MCF 10A (cell line): ENCODE data around the gene MAGI1. TPM values are rescaled to one million over a fixed set of nuclear protein-coding genes. Genes with fewer than 3 reads are reported as not detected.

Experiments used
- Bru-seq: library from RNA; stranded (reverse); fragments of 400-500 nt; gene quantifications from one replicate; lab custom pipeline; 2021; lab: Mats Ljungman, UMichigan
- BruChase-seq, 2 experiments: library from RNA; stranded (reverse); fragments of 400-500 nt; gene quantifications; one replicate each; lab custom pipeline; 2021; lab: Mats Ljungman, UMichigan
- BruUV-seq: library from RNA; stranded (reverse); fragments of 400-500 nt; replicated peaks from 2 replicates; lab custom pipeline; 2021; lab: Mats Ljungman, UMichigan
- CTCF ChIA-PET: fragments of 300-600 bp; sonication (Branson Sonifier 250); formaldehyde crosslinking; extraction: SDS; loops from one replicate; lab custom pipeline; 2021; ENCODE audit warnings: antibody characterized with exemption, inconsistent platforms; lab: Yijun Ruan, JAX
- POLR2A ChIA-PET: fragments of 300-600, 350-650 bp; sonication (Branson Sonifier 250); formaldehyde crosslinking; extraction: SDS; loops from one replicate; lab custom pipeline; 2020; ENCODE audit warnings: antibody characterized with exemption, inconsistent platforms; lab: Yijun Ruan, JAX
- DNase-seq: peaks from one replicate; pipeline ENCODE4 v3.0.0-alpha.2; 2018; ENCODE audit not compliant: unreplicated experiment
- H3K27ac Mint-ChIP-seq: one replicate; pipeline ENCODE4 v1.8.0; 2022; ENCODE audit warnings: mild to moderate bottlenecking, low read depth, mixed read lengths; ENCODE audit not compliant: unreplicated experiment
- H3K27me3 Mint-ChIP-seq: one replicate; pipeline ENCODE4 v1.8.0; 2022; ENCODE audit warnings: mixed read lengths; ENCODE audit not compliant: insufficient read depth, unreplicated experiment
- H3K36me3 Mint-ChIP-seq: one replicate; pipeline ENCODE4 v1.8.0; 2022; ENCODE audit warnings: mild to moderate bottlenecking, moderate library complexity, mixed read lengths; ENCODE audit not compliant: insufficient read depth, unreplicated experiment
- H3K4me1 Mint-ChIP-seq: one replicate; pipeline ENCODE4 v1.8.0; 2022; ENCODE audit warnings: mixed read lengths; ENCODE audit not compliant: insufficient read depth, unreplicated experiment
- H3K4me3 Mint-ChIP-seq: one replicate; pipeline ENCODE4 v1.8.0; 2022; ENCODE audit warnings: mild to moderate bottlenecking, moderate library complexity, mixed read lengths; ENCODE audit not compliant: unreplicated experiment
- H3K9me3 Mint-ChIP-seq: one replicate; pipeline ENCODE4 v1.8.0; 2022; ENCODE audit warnings: mixed read lengths; ENCODE audit not compliant: unreplicated experiment
- CTCF ChIP-seq: fragments of 200-600 bp; IDR thresholded peaks from one replicate; pipeline ENCODE4 v1.8.0; 2022; ENCODE audit warnings: antibody characterized with exemption, mild to moderate bottlenecking; ENCODE audit not compliant: unreplicated experiment
- intact Hi-C: fragments of 100-400 bp; cut with micrococcal nuclease; formaldehyde crosslinking; loops from 2 replicates; pipeline ENCODE4 v1.14.1; 2022
- long read RNA-seq: library from polyadenylated mRNA; stranded (forward); transcript quantifications from one replicate; pipeline ENCODE4 v2.0.0, GENCODE V29; 2022
- total RNA-seq: library from RNA; stranded (reverse); gene quantifications from 2 replicates; pipeline ENCODE4 v1.2.3, GENCODE V29; 2022

MAGI1 gene
- total RNA-seq, result 6.2 and 6.3 TPM in 2 replicates
- percentile 49 among the genes with signal in this experiment for Bru-seq, nascent RNA
- percentile 41 among the genes with signal in this experiment for BruChase-seq, experiment 1, labeled RNA remaining after a 6-hour chase
- percentile 45 among the genes with signal in this experiment for BruChase-seq, experiment 2, labeled RNA remaining after a 2-hour chase
- long read RNA-seq, partial matches to known transcripts, result 0 of 3 reads
- long read RNA-seq, other reads (novel, unspliced or antisense), result 3 of 3 reads

- CTCF ChIA-PET, result interaction anchor here (0.7 to 3.6 kb wide), 7 partner anchors 33 to 601 kb away, joined by 3 to 29 read pairs (median 3); no protein-coding TSS in a partner anchor
- POLR2A ChIA-PET, result interaction anchor here (0.6 to 2.9 kb wide), 9 partner anchors 10 to 1484 kb away, joined by 3 to 14 read pairs (median 4); no protein-coding TSS in a partner anchor
- peak within 1 kb of the TSS; percentile 89 for H3K27ac Mint-ChIP-seq
- no peak for TF ChIP-seq CTCF
- no peaks in the 10 kb centered on the region for H3K36me3 Mint-ChIP-seq
- peaks cover 10% of the 10 kb centered on the region for H3K27me3 Mint-ChIP-seq
- H3K4me1 Mint-ChIP-seq, result peaks cover 23% of the 10 kb centered on the region
- intact Hi-C loops, result loop anchor here (2.0 to 5.0 kb wide), 5 partner anchors 40 to 254 kb away; no protein-coding TSS in a partner anchor
- BruUV-seq, result no TSS peak
- peak within 1 kb of the TSS; percentile 91 for H3K4me3 Mint-ChIP-seq
- peak; percentile 91 for DNase-seq
- no peaks in the 10 kb centered on the region for H3K9me3 Mint-ChIP-seq
These were observed at the start of gene MAGI1 for GRCh38 chr3:66038726-66039589. TSS of gene MAGI1 (minus strand) at chr3:66038918. CDS start at chr3:66038308, 610 bp downstream.

GRCh38 chr3:66083784-66084213 lies 45.1 kb upstream of the MAGI1 start:
- Mint-ChIP-seq H3K27me3 (no peaks in the 10 kb centered on the region), H3K27ac (no peak overlapping the region), H3K9me3 (no peaks in the 10 kb centered on the region), H3K4me3 (no peak overlapping the region), H3K4me1 (no peaks in the 10 kb centered on the region), H3K36me3 (no peaks in the 10 kb centered on the region)
- BruUV-seq, result no TSS peak
- ChIA-PET CTCF (no interaction called here), POLR2A (no interaction called here)
- intact Hi-C loops, result no loop called here
- DNase-seq, result no peak
- TF ChIP-seq CTCF, result no peak

- no peak overlapping the region for H3K27ac Mint-ChIP-seq
- H3K27me3 Mint-ChIP-seq, result no peaks in the 10 kb centered on the region
- CTCF ChIA-PET, result no interaction called here
- H3K36me3 Mint-ChIP-seq, result no peaks in the 10 kb centered on the region
- H3K9me3 Mint-ChIP-seq, result no peaks in the 10 kb centered on the region
- H3K4me1 Mint-ChIP-seq, result no peaks in the 10 kb centered on the region
- BruUV-seq, result no TSS peak
- no peak overlapping the region for H3K4me3 Mint-ChIP-seq
- DNase-seq, result no peak
- POLR2A ChIA-PET, result no interaction called here
- intact Hi-C loops, result no loop called here
- no peak for TF ChIP-seq CTCF
These were observed 44.5 kb upstream of the MAGI1 start for GRCh38 chr3:66083096-66083678.

- Mint-ChIP-seq H3K27ac (no peak overlapping the region), H3K36me3 (no peaks in the 10 kb centered on the region), H3K4me1 (no peaks in the 10 kb centered on the region), H3K27me3 (no peaks in the 10 kb centered on the region), H3K4me3 (no peak overlapping the region), H3K9me3 (no peaks in the 10 kb centered on the region)
- intact Hi-C loops, result no loop called here
- TF ChIP-seq CTCF, result no peak
- no TSS peak for BruUV-seq
- ChIA-PET CTCF (no interaction called here), POLR2A (no interaction called here)
- no peak for DNase-seq
These were observed 44.0 kb upstream of the MAGI1 start for GRCh38 chr3:66082679-66083078.
